T follicular helper cell (primary cell): ENCODE results near the gene AFAP1.

ENCODE experiments used
- DNase-seq: peaks from one replicate; pipeline ENCODE4 v3.0.0-alpha.2; 2020; ENCODE audit warnings: low read depth

The AFAP1 gene

GRCh38 chr4:7755561-7755960 lies 184.1 kb downstream of the AFAP1 start:
- DNase-seq = no peak

DNA sequence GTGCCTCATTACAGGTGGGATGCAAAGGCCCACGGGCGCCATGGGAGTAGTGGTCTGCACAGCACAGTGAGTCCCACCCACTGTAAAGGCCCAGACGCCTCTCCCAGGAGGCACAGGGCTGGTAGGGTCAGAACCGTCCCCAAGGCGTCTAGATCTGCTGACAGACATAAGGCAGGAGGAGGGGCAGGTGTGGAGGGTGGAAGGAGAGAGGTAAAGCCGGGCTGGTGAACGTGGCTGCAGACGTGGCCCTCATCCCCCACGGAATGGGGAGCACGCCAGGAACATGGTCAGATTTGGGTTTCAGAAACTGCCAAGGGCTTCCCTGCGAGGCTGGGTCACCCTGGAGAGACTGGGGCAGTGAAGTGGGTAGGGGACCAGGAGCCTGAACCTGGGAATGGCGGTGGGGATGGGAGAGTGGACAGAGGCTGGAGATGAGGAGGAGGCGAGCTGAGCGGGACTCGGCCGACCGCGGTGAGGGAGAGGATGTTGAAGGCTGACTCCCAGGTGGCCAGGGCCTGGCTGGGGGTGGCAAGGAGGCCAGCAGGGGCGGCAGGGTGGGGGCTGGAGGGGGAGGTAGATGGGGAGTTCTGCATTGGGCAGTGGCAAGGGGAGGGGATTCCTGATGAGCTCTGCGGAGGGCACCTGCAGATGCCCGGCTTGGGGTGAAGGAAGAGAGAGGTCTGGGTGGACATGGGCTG lies 184.9 kb downstream of the AFAP1 start:
- DNase-seq = no peak

- no peak for DNase-seq
Observed at GRCh38 chr4:7753931-7754465, 185.7 kb downstream of the AFAP1 start.

- no peak for DNase-seq
Observed at GRCh38 chr4:7753271-7753670, 186.4 kb downstream of the AFAP1 start.

DNA sequence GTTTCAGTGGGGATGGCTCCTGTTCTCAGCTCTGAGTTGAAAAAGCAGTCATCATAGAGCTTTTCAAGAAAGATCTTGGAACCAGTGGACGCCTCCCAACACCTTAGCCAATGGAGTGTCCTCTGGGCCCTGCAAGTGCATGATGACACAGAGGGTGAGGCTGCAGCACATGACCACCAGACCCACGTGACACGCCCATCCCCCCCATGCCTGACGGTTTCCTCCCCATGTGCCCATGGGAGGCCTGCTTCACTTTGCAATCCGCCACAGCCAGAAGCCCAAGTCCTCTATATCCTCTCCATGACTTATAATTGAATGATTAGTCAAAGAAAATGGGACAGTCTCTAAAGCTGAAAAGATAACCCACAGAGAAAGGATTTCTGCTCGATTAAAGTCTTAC lies 187.0 kb downstream of the AFAP1 start:
- DNase-seq = no peak

GRCh38 chr4:7750972-7751371 lies 188.7 kb downstream of the AFAP1 start:
- no peak for DNase-seq

DNA sequence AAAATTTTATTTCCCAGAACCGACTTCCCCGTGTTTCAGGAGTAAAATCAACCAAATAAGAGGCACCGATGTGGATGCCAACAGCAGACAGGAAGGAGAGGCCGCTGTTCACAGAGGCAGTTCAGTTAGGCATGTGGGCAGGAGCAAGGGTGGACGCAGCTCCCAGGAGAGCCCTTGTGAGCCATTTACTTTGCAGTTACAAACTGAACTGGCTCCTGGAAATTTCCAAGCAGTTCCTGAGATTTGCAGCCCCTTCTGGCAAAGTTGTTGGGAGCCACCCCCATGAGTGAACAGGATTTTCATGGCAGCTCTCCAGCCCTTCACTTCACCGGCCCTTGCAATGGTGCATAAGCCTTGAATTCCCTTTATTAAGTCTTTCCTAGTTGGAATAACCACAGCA lies 189.1 kb downstream of the AFAP1 start:
- DNase-seq = no peak

DNA sequence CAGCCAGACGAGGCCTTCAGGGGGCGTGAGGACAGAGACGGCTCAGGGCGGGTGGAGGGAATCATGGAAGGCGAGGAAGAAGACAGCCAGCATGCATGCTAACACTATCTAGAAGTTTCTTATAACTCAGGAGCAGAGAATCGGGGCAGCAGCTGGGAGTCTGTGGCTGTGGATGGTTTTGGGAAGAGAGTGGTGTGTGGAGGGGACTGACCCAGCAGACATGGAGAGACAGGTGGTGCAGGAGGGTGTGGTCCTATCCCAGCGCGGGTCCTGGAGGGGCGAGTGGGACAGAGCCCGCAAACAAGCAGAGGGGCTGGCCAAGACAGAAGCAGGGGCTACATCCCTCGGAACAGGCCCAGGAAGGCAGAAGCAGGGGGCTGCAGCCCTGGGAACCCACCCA lies 192.1 kb downstream of the AFAP1 start:
- no peak for DNase-seq

- no peak for DNase-seq
Observed at GRCh38 chr4:7747062-7747385, 192.6 kb downstream of the AFAP1 start.

- no peak for DNase-seq
Observed at GRCh38 chr4:7746351-7747061, 193.2 kb downstream of the AFAP1 start.

DNA sequence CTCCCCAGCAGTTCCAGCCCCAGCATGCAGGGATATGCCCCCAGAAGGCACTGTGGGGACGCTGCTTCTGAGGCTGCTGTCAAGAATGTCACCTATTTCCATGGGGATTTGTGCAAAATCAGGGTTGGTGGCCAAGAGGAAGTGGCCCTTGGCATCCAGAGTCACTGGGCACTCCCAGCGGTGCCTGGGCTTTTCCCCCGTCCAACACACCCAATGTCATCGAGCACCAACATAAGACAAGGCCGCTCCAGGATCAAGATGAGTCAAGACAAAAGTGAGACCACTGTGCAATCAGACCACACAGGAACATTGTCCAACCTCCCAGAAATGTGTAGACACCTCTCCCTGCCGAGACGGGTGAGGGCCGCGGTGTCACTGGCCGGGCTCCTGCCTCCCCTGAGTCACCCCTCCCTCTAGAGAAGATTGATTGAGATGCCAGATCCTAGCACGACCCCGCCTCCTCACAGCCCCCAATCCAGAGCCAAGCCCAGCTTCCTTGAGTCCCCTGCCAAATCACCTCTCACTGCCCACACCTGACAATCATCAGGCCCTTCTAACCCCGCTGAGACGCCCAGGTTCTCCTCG lies 194.3 kb downstream of the AFAP1 start:
- DNase-seq = no peak

- DNase-seq = no peak
Observed at GRCh38 chr4:7744142-7744804, 195.4 kb downstream of the AFAP1 start.

GRCh38 chr4:7742807-7743280 lies 196.8 kb downstream of the AFAP1 start:
- DNase-seq = no peak

DNA sequence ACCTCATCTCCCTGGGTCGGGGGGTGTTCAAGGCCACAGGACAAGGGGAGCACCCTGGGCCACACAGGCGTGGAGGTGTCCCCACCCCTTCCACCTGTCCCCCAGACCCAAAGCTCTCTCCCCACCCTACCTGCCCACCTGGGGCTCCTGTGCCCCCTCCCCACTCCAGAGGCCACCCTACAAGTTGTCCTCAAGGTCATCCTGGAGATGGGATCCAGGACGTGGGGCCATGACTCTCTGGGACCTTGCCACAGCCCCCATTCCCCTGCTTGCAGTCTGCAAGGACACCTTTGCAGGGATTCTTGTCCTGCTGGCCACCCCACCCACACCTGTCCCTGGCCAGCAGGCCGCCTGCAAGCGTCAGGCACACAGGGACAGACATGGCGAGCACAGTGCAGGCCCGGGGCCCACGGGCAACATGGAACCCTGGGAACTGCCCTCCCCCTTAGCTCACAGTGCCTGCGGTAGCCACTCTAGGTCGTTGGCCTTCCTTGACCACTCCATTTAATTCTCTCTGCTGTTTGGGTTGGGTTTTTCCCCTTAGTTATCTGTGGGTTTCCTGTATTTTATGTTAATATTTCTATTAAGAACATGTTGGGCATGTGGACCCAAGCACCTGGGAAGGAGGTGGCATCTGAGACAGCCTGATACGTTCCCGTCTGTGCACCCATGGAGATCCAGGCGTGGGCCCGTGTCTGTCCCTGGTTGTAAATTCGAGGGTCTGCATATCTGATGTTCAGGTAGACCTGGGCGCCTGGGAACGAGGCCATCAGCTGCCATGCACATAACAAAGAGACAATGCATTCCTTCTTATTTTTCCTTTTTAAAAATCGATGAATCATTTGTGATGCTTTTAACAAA lies 197.5 kb downstream of the AFAP1 start:
- no peak for DNase-seq

DNA sequence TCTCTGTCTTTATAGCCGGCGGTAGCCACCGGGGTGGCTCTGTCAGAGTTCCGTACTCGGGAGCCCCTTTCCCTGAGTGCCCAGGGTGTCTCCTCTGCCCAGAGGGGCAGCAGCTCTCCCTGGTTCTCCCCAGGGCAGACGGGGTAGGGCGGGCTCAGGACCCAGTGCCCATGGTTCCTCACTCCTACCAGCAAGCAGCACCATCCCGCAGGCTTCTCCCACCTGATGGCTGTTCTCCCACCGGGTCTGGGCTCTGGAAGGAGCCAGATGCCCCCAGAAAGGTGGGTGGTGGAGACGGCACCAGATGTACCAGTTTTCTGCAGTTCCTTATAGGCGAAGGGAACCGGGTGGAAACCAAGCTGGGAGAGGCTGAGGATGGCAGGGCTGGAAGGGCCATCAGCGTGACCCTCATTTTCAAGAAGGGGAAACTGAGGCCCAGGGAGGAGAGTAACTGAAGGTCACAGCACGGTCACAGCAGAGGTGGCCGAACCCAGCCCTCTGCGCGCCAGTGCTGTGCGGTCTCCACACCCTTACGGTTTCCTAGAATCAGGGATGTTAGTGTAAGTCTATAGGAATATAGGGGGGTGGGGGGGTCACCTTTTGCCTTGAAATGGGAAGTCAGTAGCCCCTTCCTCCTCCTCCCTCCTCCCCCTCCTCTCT lies 198.7 kb downstream of the AFAP1 start:
- no peak for DNase-seq

- DNase-seq = no peak
Observed at GRCh38 chr4:7739918-7740865, 199.5 kb downstream of the AFAP1 start.

DNA sequence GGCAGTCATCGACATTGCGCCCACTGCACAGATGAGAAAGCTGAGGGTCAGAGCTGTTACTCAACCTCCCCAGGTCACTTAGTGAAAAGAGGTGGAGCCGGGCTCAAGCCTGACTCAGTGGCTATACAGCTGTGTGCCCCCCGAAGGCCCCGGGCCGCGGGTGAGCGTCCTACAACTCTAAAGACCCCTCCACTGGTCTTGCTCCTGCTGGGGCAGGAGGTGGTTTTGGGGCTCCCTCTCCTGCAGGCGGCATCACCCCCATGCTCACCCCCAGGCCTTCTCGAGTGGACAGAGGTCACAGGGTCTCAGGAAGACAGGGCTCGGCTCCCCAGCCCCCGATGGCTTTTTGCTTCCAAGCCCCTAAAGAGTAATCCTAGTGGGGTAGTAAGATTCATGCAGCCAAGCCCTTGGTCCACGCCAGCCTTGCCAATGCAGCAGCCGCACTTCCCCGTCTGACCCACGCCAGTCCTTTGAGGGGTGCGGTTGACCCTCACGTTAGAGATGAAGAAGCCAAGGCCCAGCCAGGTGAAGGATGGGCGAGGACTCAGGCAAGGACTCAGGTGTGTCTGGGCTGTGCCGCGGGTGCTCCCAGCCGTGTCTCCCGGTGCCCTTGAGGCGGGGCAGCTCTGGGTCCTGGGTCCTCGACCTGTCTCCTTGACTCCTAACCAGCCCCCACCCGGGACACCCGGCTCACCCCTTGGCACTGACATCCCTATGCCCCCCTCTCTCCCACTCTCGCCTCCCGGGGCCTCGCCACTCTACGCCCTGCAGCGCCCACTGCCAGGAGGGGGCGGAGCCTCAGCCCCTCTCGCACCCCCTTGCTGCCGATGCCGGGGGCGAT lies 200.4 kb downstream of the AFAP1 start:
- no peak for DNase-seq

DNA sequence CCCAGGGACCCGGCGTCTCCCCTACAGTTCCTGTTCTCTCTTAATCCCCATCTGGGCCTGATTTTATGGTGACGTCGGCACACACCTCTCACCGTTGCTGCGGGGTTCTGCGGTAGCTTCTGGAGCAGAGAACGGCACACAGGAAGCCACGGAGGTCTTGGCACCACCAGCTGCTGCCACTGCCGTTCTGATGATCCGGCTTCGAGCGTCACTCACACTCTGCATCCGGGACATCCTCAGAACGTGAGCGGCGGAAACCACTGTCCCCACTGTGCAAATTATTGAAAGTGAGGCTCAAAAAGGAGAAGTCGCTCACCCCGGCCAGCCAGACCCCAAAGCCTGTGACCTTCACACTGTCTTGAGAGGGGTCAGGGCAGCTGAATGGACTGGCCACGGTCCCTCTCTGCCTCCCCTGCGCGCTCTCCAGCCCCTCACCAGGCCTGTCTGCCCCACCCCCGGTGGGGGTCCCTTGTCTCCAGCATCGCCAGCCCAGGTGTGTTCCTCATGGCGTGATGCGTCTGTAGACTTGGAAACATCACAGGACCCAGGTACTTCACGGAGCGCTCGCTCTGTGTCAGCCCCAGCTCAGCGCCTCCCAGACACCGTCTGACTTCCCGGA lies 201.1 kb downstream of the AFAP1 start:
- no peak for DNase-seq
